Stimulated activated CD8-positive, alpha-beta memory T cell treated with anti-CD3 and anti-CD28 coated beads, Interleukin-7, amount 100 ng/mL, for 1 hour (primary cell): ENCODE measurements around the gene EPB41L3.

Experiments
- DNase-seq, 2 donors: peaks; one replicate each; pipeline ENCODE4 v3.0.0-alpha.2; 2020; ENCODE audit warnings: low read depth in 2 of 2

Gene EPB41L3

GRCh38 chr18:5414546-5414945 is 129.3 kb downstream of the EPB41L3 start:
- no peak for DNase-seq

GRCh38 chr18:5413447-5413846 is 130.3 kb downstream of the EPB41L3 start:
- DNase-seq = no peak

GRCh38 chr18:5410582-5410981 is 133.2 kb downstream of the EPB41L3 start:
- no peak for DNase-seq

- no peak for DNase-seq
Observed at GRCh38 chr18:5398269-5398668, 145.5 kb downstream of the EPB41L3 start.

GRCh38 chr18:5397102-5397501 is 146.7 kb downstream of the EPB41L3 start:
- no peak for DNase-seq

- no peak for DNase-seq
Observed at GRCh38 chr18:5395860-5396448, 147.8 kb downstream of the EPB41L3 start.

GRCh38 chr18:5393779-5394178 is 150.0 kb downstream of the EPB41L3 start:
- no peak for DNase-seq

GRCh38 chr18:5391409-5391808 is 152.4 kb downstream of the EPB41L3 start:
- no peak for DNase-seq

GRCh38 chr18:5389356-5389755 is 154.4 kb downstream of the EPB41L3 start:
- DNase-seq = no peak

GRCh38 chr18:5388896-5389295 is 154.9 kb downstream of the EPB41L3 start:
- DNase-seq = no peak

GRCh38 chr18:5380586-5380985 is 163.2 kb downstream of the EPB41L3 start:
- no peak for DNase-seq

- no peak for DNase-seq
Observed at GRCh38 chr18:5376986-5377385, 166.8 kb downstream of the EPB41L3 start.

- no peak for DNase-seq
Observed at GRCh38 chr18:5370332-5370731, 173.5 kb downstream of the EPB41L3 start.

- no peak for DNase-seq
Observed at GRCh38 chr18:5369513-5369912, 174.3 kb downstream of the EPB41L3 start.

GRCh38 chr18:5365443-5365842 is 178.4 kb downstream of the EPB41L3 start:
- DNase-seq = no peak

GRCh38 chr18:5350636-5351035 is 193.2 kb downstream of the EPB41L3 start:
- no peak for DNase-seq
